ENCODE results near the gene TAF6L.
"Not testable (repeated sequence)": the region's sequence is repeated elsewhere in the genome, so short reads cannot be mapped to it uniquely, and the experiment has no call there.

TAF6L gene

DNA sequence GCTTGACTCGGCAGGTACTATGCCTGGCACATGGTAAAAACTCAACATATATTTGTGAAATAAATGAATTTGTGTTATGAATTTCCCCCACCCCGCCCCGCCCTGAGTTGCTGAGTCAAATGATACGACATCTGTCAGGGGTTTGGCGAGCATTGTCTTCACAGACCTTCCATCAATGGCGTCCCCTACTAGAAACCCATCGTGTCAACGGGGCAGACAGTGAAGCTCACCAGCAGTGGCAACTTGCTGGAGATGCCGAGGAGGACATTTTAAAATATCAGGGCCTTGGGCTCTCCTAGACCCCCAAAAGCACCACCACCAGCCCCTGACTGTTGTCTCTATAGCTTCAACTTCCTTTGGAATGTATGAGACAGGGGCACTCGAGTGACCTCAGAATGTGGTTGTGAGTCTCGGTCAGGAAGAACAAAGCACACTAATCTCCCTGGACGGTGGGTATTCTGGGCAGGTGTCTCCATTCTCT is 34.8 kb downstream of the TAF6L start:
- no peak for DNase-seq (ENCODE audit: low spot score)

- peak; percentile 30 for DNase-seq (ENCODE audit: low spot score)
These were observed 35.5 kb downstream of the TAF6L start for GRCh38 chr11:62806611-62807121.

- no peak for DNase-seq (ENCODE audit: low spot score)
These were observed 39.6 kb downstream of the TAF6L start for GRCh38 chr11:62810748-62811147.

- DNase-seq (ENCODE audit: low spot score): no peak
These were observed 40.5 kb downstream of the TAF6L start for GRCh38 chr11:62811659-62812058.

- DNase-seq (ENCODE audit: low spot score): no peak
These were observed 45.4 kb downstream of the TAF6L start for GRCh38 chr11:62816557-62816956.

- no peak for DNase-seq (ENCODE audit: low spot score)
These were observed 45.9 kb downstream of the TAF6L start for GRCh38 chr11:62817129-62817528.

GRCh38 chr11:62823677-62824076 is 52.5 kb downstream of the TAF6L start:
- DNase-seq (ENCODE audit: low spot score): no peak

GRCh38 chr11:62828130-62828529 is 56.9 kb downstream of the TAF6L start:
- not testable (repeated sequence) for DNase-seq (ENCODE audit: low spot score)

DNA sequence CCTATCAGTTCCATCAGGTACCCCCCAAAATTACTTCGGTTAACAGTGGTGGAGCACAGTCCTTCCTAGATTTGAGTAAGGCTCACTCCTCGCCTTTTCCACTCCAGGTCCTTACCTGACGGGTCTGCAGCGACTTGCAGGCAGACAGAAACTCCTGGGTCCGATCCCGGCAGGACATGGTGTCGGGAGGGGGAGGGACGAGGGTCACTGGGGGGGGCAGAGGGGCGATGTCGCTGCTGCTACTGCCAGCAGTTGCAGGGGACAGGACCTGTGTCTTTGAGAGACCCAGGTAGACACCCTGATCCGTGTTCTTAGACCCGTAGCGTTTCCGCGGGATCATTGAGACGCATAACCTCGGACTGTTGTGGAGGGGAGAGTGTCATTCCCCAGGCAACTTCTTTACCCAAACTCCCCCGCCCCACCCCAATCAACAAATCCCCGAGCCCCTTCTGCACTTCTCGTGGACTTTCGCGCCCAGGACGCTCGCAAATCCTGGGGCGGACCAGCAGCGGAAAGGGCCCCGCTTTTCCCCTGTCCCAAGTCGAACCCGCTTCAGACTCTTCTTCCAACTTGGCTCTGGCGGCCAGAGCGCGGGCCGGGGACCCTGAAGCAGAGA is 59.8 kb downstream of the TAF6L start:
- DNase-seq (ENCODE audit: low spot score): no peak

- peak; percentile 97 for DNase-seq (ENCODE audit: low spot score)
These were observed 60.5 kb downstream of the TAF6L start, which contains the start of gene STX5 for GRCh38 chr11:62831520-62832335. TSS of gene STX5 (minus strand) at chr11:62832051. CDS start at chr11:62831243, 808 bp downstream.

DNA sequence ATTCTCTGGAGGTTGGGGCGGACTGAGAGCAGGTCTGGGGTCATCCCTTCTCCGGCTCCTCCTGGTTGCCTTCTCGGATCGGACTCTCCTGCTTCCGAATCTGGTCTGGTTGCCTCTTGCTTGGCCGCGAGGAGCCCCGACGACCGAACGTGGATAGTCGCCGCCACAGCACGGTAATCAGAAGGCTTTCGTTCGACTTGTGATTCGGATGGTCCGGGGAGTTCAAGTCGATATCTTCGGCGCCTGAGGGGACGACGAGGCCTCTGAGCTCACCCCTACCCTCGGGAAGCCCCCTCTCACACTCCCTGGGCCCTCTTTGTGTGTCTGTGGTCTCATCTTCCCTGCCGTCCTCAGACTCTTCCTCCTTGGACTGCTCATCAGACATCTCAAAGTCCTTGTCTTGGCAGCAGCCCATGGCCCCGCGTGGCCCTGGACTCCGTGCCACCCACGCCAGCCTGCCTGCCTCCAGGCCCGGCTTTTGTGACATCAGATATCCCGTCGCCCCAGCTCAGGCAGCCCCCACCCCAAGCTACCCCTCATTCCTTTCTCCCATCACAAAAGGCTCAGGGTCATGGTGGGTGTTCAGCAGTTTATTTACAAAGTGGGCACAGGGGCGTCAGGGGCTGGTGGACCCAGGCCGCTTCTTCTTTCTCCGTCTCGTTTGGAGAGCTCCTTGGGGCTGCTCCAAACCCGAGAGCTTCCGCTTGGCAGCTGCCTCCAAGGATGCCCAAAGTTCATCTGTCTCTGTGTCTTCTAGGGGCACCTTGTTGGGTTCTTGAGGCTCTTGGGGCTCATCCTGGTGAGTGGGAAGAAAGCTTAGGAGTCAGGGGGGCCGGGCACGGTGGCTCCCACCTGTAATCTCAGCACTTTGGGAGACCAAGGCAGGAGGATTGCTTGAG is 61.4 kb downstream of the TAF6L start, which contains the start of gene TEX54:
TEX54 (minus strand) TSS at position 506 of the 899 bp plus-strand sequence.
- DNase-seq (ENCODE audit: low spot score): peak; percentile 28

GRCh38 chr11:62835336-62835735 is 64.1 kb downstream of the TAF6L start:
- DNase-seq (ENCODE audit: low spot score): no peak
